Fibroblast of skin of right biceps (primary cell): ENCODE results near the gene SETBP1.
A peak's percentile ranks its signal among the peaks of the same experiment; 100 is the strongest.
"Not testable (repeated sequence)": the region's sequence is repeated elsewhere in the genome, so short reads cannot be mapped to it uniquely, and the experiment has no call there.

ENCODE experiments used
- DNase-seq: peaks from one replicate; pipeline ENCODE4 v3.0.0-alpha.2; 2013

SETBP1 gene

DNA sequence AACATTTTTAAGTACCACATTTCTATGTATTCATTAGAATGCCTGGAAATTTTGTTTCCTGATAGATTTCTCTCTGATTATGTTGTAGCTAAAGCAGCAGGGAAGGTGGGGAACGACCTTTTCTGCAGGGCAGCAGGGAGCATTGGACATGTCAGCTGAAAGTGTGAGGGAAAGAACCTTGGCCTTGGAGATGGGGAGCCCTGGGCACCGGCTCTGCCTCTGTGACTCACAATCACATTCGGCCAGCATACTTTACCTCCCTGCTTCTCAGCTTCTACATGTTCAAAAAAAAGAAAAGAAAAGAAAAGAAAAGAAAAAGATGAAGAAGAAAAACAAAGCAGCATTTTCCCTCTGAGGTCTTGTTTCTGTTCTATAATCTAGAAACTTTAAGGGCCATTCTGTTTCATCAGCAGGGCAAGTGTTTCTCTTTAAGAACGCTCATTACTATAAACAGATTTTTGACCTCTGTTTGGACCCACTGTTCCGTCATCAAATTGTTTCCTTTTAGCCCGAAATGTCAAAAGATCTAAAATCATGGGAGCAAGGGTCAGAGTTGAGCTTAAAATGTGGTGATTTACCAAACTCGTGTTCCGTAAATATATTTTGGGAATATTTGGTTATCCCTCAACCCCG is 27.9 kb downstream of the SETBP1 start:
- no peak for DNase-seq

DNA sequence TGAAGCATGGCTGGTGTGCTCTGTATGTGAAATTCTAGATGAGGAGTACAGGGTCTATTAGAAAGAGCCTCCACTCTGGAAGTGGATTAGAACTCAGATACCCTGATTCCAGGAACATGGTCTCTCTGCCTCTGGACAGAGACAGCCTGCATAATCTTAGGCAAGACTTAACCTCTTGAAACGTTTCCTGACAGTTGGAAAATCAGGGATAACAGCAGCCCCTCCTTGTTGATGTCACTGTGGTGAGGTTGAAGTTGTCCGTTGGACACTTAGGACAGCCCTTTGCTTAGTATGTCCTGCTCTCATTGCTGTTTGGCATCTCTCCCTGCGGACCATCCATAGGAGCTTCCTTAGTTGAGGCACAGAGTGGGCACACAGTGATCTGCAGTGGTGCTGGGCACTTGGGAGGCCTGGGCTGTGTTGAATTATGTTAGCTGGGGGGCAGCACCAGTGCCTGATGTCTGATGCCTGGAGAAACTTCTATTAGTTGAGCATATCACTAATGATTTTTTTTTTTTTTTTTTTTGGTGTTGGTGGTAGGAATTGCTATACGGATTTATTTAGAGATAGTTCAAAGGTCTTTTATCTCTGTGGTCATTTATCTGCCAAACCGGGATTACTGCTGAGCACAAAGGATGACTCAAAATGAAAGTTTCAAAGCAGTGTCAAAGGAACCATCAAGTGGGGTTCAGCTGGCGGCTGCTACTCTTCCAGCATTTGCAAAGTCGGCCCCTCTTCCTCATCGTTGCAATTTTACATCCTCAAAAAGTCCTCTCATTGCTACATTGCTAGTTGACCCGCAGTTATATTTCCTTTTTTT is 28.8 kb downstream of the SETBP1 start:
- DNase-seq: no peak

DNA sequence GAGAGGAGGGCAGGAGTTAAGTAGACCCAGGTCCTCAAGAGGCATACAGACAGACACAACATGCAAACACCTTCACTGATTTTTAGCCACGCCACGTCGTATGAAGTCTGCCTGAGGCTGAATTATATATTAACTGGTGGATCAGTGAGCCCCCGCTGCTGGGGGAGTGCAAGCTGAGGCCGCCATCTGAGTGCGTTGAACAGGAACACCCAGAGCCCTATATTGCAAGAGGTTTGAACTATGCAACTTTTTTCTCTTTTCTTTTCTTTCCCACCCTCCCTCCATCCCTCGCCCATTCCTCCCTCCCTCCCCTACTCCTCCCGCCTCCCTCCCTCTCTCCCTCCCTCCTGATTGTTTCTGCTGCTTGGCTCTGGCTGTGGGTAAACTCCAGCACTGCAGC is 30.2 kb downstream of the SETBP1 start:
- DNase-seq: no peak

DNA sequence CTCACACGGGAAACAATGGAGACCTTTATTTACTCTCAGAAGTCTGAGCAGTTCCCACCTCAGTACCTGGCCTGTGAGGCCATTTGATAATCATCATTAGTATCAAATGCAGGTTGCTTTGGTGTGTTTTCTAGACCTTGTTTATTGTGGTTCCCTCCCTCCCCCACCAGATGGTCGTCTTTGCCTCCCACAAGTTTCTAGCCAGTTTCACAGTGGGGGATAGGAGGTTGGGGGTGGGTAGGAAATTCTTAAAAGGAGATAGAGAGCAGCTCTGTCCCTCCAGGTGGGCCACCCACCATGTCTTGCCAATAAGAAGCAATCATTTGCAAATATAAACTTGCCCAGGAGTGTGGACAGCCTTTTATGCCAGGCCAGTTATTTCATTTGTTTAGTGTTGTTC is 31.3 kb downstream of the SETBP1 start:
- DNase-seq: no peak

DNA sequence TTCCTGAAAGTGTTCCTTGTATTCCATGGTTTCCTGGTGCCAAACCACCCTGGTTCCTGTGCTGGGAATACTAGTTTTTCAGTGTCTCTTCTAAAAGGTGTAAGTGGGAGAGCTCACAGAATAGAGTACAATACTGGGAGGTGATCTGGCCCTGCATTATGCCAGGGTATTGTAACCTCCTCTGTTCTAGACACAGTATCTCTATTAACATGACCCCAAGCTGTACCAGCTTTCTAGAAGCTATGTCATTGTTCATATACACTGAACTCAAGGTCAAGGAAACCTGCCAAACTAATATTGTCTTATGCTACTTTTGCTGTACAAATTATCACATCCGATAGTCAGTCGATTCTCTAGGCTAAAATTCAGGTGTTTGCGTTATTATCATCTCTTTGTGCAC is 32.7 kb downstream of the SETBP1 start:
- no peak for DNase-seq

DNA sequence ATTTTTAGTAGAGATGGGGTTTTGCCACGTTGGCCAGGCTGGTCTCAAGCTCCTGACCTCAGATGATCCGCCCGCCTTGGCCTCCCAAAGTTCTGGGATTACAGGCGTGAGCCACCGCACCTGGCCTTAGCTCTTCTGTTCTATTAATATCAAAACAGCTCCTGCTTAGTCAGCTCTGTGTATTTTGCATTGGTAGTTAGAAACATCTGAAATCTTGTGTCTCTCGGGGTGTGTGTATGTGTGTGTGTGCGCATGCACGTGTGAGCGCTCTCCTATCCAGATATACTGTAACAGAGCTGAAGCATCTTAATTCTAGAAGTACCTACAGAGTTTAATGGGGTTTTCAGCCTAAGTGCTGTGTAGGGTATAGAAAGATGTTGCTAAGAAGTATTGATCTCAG is 33.7 kb downstream of the SETBP1 start:
- DNase-seq: no peak

DNA sequence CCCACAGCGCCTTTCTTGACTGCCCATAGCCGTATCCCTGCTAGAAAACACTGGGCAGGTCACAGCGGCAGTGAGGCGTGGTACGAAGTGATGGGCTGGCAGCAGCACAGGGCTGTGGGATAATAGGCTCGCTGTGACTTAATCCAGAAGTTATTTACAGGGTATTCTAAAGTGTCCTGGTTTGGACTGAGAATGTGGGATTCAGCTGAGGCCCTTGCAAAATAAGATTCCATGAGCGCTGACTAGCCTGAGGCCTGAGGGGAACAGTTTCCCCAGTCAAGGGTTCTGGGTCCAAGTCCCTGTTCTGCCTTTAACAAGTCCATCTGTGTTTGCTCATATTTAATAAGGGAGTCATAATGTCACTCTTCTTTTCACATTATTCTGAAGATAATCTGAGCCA is 34.6 kb downstream of the SETBP1 start:
- peak; percentile 48 for DNase-seq

DNA sequence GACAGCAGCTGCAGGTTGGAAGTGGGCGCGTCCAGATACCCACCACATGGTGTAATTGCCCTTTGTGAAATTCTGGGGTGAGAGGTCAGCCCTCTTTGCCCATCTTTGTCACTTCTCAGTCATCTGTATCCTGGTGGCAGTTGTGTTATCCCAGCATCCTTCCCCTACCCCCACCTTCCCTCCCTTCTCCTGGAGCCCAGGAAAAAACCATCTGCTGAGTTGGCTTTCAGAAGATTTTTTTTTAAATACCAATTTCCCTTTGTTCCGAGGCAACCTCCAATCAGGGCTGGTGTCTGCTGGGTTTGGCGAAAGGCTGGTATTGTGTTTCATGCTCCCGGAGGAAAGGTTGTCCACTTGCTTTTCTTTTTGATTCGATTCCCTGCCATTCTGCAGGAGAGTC is 35.2 kb downstream of the SETBP1 start:
- DNase-seq: no peak

DNA sequence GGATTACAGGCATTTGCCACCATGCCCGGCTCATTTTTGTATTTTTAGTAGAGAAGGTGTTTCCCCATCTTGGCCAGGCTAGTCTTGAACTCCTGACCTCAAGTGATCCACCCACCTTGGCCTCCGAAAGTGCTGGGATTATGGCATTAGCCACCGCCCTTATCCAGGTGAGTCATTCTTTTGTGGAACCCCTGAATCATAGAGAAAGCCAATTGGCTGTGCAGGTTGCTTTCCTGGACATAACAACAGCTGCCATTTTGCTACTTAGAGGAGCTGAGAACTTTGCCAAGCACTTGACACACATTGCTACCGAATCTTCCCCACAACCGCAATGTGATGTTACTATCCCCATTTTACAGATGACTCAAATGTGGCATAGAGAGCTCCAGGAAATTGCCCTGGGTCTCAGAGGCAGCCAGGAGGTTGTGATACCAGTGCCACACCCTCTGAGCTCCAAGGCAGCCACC is 36.0 kb downstream of the SETBP1 start:
- no peak for DNase-seq

DNA sequence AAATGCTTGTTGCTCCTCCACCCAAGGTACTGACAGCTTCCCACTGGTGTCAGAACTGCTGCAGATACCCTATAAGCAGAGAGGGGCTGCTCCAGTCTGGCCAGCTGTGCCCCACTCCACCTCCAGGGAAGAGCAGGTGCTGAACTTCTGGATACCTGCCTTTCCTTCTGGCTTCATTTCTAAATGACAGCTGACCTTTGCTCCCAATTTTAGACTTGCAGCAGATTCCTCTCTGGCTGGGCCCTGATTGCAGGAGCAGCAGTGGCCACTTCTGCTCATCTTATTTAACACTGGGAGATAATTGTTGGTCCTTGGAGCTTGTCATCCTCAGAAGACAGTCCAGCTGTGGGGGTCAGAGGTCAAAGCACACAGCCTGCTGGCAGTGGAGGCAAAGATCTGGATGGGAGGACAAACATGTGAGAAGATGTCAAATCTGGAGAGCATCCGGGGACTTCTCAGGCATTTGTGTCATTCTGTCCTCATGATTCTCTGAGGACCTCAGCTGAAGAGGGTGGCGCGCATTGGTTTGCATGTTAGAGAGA is 38.9 kb downstream of the SETBP1 start:
- DNase-seq: no peak

DNA sequence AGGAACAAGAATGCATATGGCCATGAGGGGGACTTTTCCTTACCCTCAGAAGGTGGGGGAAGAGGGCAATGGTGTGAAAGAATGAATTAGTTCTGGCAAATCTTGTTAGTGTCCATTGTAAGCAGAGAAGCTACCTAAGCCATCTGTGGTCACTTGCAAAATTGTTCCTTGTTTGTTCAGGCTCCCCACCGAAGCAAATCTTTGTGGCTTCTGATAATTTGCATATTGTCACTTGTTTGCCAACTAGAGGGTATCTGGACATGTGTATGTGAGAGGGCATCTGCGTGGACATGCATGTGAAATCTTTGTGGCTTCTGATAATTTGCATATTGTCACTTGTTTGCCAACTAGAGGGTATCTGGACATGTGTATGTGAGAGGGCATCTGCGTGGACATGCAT is 41.1 kb downstream of the SETBP1 start:
- DNase-seq: not testable (repeated sequence)

DNA sequence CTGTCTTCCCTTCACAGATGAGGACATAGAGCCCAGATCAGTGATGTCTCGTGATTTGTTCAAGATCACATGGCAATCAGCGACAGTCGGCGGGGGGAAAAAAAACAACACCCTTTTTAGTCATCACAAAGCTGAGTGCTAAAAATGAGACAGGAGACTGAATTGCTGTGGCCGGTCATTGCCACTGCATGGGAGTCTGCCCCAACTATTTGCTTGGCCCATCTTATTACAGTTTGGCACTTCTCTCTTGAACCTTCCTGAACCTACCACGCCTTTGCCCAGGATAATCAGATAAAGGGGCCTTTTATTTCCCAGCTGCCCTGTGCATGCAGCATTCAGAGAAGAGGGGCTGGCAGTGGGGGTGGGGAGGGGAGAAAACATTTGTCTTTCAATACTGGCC is 42.7 kb downstream of the SETBP1 start:
- DNase-seq: no peak

DNA sequence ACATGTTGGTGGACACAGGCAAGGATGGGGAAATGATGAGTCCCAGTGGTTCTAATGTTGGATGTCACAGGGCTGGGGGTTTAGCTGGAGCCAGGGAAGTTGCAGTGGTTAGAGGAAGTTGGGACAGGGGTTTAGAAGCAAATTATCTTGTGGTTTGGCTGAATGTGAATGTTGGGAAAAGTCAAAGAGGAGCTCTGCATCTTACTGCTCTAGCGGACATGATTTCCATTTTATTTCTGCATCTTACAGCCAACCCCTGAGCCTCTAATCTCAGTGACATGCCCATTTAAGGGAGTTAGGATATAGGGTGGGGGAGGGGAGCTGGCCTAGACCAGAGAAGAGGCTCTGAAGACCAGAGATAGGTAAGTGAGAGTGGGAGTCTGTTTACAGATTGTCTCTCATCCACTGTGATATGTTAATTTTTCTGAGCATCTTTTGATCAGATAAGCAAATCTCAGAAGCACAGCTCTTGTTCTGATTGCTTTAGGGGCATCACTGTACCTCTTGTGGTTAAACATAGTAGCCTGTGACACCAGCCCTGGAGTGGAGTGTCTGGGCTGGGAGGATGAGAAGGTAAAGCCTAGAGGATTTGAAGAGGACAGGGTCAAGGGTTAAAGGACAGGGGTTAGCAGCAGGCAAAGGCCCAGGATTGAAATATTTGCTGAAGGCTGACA is 43.6 kb downstream of the SETBP1 start:
- DNase-seq: peak; percentile 21

DNA sequence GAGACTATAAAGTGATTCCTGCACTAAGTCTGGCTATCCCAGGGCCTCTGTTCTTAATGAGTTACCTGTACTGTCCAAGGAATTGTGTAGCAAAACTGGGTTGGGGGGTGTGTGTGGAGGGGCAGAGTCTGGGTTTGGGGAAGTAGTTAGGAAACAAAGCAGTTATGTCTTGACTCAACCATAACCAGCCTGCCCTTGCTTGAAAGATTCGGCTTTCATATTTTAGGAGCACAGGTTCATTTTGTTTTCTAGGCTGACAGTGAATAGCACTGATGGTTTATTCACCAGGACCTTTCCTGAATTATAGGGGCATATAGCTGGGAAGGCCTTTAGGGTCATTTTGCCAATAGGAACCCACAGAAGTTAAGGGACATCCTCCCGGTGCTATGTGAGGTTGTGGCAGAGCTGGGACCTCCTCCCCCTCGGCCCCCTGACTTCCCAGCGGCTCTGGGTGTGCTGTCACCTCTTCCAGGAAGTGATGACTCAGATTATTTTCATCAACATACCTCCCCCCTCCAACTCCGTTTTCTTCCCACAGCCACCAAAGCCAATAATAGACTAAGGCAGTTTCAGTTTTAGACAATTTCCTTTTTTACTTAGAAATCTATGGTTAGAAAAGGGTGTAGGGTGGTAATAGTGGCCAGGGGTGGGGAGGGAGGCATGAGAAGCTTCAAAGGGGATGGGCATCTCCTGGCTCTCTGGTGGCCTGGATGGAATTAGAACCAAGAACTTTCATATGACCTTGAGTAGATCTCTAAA is 44.8 kb downstream of the SETBP1 start:
- DNase-seq: peak; percentile 79

DNA sequence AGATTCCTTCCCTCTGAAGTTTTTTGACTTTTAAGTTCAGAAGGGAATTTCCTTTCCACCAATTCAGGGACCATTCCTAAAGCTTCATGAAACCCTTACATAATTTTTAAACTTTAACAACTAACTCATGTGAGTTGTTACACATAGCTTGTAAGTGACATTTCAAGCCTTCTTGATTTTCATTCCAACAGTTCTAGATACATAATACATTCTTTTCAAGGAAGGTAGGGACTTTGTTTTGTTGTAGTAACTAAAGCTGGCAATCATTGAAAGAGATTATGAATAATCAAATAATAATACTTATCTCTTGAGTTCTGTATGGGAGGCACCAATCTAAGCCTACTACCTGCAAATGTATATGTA is 45.4 kb downstream of the SETBP1 start:
- no peak for DNase-seq

DNA sequence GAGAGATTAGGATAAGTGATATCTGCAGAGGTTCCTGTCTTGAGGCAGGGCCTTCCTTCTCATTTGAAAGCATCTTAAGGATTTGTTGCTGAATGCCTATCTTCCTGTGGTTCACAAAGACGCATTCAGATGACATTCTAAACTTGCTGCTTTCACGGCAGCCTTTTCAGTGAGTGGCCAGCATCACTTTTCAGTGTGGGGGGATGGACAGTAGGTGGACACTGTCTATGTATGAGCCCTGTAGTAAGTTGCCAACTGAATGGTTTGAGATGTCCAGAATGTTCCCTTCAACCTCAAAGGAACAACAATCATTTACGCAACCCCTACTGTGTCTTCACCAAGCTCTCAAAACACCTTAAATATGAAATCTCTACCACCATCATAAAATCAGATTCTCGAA is 46.6 kb downstream of the SETBP1 start:
- no peak for DNase-seq

DNA sequence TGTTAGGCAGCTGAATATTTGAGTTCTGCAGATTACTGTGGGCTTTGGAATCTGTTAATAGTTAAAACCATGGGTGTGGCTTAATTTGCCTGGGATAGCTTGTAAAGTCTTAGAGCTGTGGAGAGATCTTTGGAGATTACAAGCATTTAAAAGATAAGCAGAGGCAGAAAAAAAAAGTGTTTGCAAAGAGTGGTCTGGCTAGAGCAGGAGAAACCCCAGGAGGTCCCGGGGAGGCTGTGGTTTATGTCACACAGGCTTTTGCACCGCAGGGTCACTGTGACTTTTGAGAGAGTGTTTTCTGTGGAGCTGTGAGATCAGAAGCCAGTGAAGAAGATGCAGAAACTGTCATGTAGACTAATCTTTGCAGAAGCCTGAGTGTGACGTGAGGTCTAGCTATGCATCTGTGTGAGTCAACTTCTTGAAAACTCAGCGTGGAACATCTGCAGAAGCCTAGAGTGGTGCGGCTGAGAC is 49.0 kb downstream of the SETBP1 start:
- peak; percentile 87 for DNase-seq

DNA sequence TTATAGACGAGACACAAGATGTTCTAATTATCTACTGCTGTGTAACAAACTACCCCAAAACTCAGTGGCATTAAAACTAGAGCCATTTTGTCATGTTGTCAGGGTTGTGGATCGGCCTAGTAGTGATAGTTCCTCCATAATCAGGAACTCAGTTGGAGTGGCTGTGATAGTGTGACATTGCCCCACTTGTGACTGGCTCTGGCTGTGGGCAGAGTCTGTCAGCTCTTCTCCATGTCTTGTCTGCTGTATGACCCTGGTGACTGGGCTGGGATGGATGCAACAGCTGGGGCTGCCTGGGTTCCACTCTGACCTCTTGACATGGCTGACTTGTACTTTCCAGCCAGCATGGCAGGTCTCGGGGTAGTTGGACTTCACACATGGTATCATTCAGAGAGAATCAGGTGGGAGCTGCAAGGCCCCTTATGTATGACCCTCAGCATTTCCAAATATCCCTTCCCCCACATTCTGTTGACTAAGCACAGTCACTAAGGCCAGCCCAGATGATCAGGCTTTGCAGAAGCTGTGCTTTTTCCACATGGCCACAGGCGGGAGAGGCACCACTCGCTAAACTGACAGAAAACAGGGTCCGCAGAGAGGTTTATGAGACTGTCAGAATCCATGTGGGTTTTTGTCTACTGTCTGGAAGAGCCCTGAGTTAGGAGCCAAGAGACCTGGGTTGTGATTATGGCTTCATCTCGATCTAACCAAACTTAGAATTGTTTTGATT is 50.3 kb downstream of the SETBP1 start:
- DNase-seq: no peak

DNA sequence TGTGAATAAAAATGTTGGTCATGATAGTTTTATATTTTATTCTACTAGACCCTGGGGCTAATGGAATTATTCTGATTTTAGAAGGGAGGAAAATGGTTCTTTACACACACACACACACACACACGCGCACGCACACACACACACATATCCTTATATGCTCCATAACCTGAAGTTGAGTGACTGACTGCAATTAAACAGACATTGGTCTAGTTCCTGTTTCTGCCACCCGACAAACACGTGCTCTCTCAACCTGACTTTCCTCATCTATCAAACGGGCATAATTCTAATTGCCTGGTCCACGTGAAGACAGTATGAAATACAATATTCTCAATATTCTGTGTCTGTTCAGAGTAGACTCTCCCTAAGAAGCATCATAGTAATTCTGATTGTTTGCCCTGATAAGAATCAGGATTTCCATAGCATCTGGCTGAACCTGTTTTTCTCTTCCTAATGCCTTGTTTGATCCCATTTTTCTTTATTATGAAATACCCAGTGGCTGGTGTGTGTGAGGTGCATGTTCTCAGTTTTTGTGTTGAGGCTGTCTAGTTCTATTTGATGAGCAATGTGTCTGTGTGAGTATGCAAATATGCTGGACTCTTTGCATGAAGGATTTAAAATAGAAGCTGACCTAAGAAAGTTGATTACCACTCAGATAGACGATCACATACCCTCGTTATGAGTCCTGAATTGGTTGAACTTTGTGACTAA is 51.0 kb downstream of the SETBP1 start:
- peak; percentile 75 for DNase-seq

DNA sequence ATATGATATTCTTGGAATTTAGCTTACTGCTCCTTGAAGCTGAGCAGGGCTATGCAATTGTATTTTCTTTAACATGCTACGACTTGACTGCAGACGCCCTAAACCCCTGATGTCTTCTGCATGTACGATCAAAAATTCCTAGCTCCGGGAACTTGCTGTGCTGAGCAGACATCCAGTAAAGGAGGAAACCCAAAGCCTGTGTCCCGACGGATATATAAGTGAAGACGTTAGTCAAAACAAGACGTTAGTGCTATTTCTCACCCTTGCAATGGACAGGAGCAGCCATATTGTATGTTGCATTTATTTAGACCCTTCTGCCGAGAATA is 51.5 kb downstream of the SETBP1 start:
- DNase-seq: no peak

DNA sequence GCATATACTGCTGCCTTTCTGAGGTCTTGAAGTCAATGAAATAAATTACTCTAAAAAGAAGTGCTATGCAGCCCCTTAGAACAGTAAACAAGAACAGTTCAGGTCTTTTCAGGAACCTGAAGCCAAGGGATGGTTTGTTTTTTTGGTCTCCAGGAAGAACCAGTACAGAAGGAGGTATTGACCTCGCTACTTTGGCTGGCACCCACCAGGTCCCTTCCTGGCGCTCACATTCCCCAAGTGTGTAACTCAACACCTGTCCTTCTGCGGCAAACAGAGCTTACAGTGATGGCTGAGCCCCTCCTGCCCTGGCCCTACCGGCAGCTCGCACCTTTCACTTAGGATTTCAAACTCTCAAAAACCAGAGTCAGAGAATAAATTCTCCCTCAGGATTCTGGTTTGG is 51.9 kb downstream of the SETBP1 start:
- no peak for DNase-seq
